IMR-90 (cell line): Measurements from ENCODE around the gene DNAJB2. TPM values are rescaled to one million over a fixed set of nuclear protein-coding genes. Genes with fewer than 3 reads are reported as not detected.

Source experiments
- ATAC-seq: fragments of 200-7000 bp; cut with Tn5 transposase; 2 replicates; pipeline ENCODE4 v1.9.1; 2020; ENCODE audit warnings: low read depth, mild to moderate bottlenecking, moderate library complexity
- BruUV-seq: library from RNA; stranded (reverse); fragments of 400-500 nt; replicated peaks from 2 replicates; lab custom pipeline; 2021; lab: Mats Ljungman, UMichigan
- CTCF ChIA-PET: fragments of 300-600 bp; formaldehyde crosslinking; extraction: SDS; loops from one replicate; lab custom pipeline; 2021; ENCODE audit warnings: antibody characterized with exemption; lab: Yijun Ruan, JAX
- POLR2A ChIA-PET: fragments of 300-600 bp; sonication (Branson Sonifier 250); formaldehyde crosslinking; loops from one replicate; lab custom pipeline; 2022; ENCODE audit warnings: antibody characterized with exemption; ENCODE audit not compliant: unreplicated experiment; lab: Charles Lee
- DNase-seq: peaks from one replicate; pipeline ENCODE4 v3.0.0; 2013
- H2AFZ ChIP-seq: replicated peaks from 2 replicates; pipeline ENCODE3; 2013; ENCODE audit warnings: low read length, mild to moderate bottlenecking; ENCODE audit not compliant: poor library complexity
- H2AK5ac ChIP-seq: 2 replicates; pipeline ENCODE4 v1.6.1; 2013; ENCODE audit warnings: low read depth, low read length, inconsistent platforms
- H2AK9ac ChIP-seq: replicated peaks from 2 replicates; pipeline ENCODE3; 2013; ENCODE audit warnings: mild to moderate bottlenecking, low read depth, low read length, moderate library complexity; ENCODE audit not compliant: poor library complexity
- H2BK120ac ChIP-seq: 2 replicates; pipeline ENCODE4 v1.6.1; 2013; ENCODE audit warnings: low read depth, low read length, inconsistent platforms
- H2BK15ac ChIP-seq: 3 replicates; pipeline ENCODE4 v1.6.1; 2013; ENCODE audit warnings: low read depth, low read length, inconsistent platforms
- H2BK20ac ChIP-seq: 2 replicates; pipeline ENCODE4 v1.6.1; 2013; ENCODE audit warnings: low read depth, mild to moderate bottlenecking, inconsistent platforms, low read length, moderate library complexity
- H2BK5ac ChIP-seq: 2 replicates; pipeline ENCODE4 v1.6.1; 2013; ENCODE audit warnings: mild to moderate bottlenecking, low read depth, low read length, inconsistent platforms; ENCODE audit not compliant: poor library complexity, severe bottlenecking
- H3K14ac ChIP-seq: replicated peaks from 2 replicates; pipeline ENCODE4 v1.6.1; 2013; ENCODE audit warnings: low read depth, low read length, inconsistent platforms
- H3K18ac ChIP-seq: 2 replicates; pipeline ENCODE4 v1.6.1; 2013; ENCODE audit warnings: low read depth, low read length, control low read depth
- H3K23ac ChIP-seq: 2 replicates; pipeline ENCODE4 v1.6.1; 2013; ENCODE audit warnings: low read depth, low read length, inconsistent platforms
- H3K27ac ChIP-seq: 2 replicates; pipeline ENCODE4 v1.5.1; 2013; ENCODE audit warnings: mild to moderate bottlenecking, control low read depth, low read length; ENCODE audit not compliant: insufficient read depth
- H3K27me3 ChIP-seq: 2 replicates; pipeline ENCODE4 v1.6.1; 2013; ENCODE audit warnings: low read length; ENCODE audit not compliant: control insufficient read depth, insufficient read depth
- H3K36me3 ChIP-seq: 2 replicates; pipeline ENCODE4 v1.6.1; 2013; ENCODE audit warnings: low read length, mixed read lengths; ENCODE audit not compliant: control insufficient read depth, insufficient read depth
- H3K4ac ChIP-seq: 2 replicates; pipeline ENCODE4 v1.6.1; 2013; ENCODE audit warnings: low read depth, low read length, inconsistent platforms
- H3K4me1 ChIP-seq: 2 replicates; pipeline ENCODE4 v1.6.1; 2013; ENCODE audit warnings: low read length, mixed read lengths; ENCODE audit not compliant: control insufficient read depth, insufficient read depth
- H3K4me2 ChIP-seq: 2 replicates; pipeline ENCODE4 v1.6.1; 2013; ENCODE audit warnings: low read depth, mild to moderate bottlenecking, control low read depth, low read length, moderate library complexity
- H3K4me3 ChIP-seq: 2 replicates; pipeline ENCODE4 v1.5.1; 2013; ENCODE audit warnings: low read depth, mild to moderate bottlenecking, control low read depth, low read length, moderate library complexity; ENCODE audit not compliant: insufficient read depth
- H3K56ac ChIP-seq: 2 replicates; pipeline ENCODE4 v1.6.1; 2013; ENCODE audit warnings: low read length, inconsistent platforms; ENCODE audit not compliant: insufficient read depth; ENCODE audit errors: extremely low read depth
- H3K79me1 ChIP-seq, 2 experiments: 2 replicates each; pipeline ENCODE4 v1.6.1; 2013; ENCODE audit warnings: low read length in 2 of 2, inconsistent platforms in 1 of 2, low read depth in 1 of 2
- H3K9ac ChIP-seq: 2 replicates; pipeline ENCODE4 v1.6.1; 2013; ENCODE audit warnings: low read depth, low read length, control low read depth
- H3K9me1 ChIP-seq: 2 replicates; pipeline ENCODE4 v1.6.1; 2013; ENCODE audit warnings: low read length, inconsistent platforms; ENCODE audit not compliant: insufficient read depth
- H3K9me3 ChIP-seq: 2 replicates; pipeline ENCODE4 v1.6.1; 2013; ENCODE audit warnings: low read length; ENCODE audit not compliant: control insufficient read depth, insufficient read depth
- H4K20me1 ChIP-seq: 2 replicates; pipeline ENCODE4 v1.6.1; 2013; ENCODE audit warnings: low read length, inconsistent platforms; ENCODE audit not compliant: insufficient read depth
- H4K5ac ChIP-seq: 2 replicates; pipeline ENCODE4 v1.6.1; 2013; ENCODE audit warnings: mild to moderate bottlenecking, low read depth, low read length, control low read depth
- H4K8ac ChIP-seq, 2 experiments: 2 replicates each; pipeline ENCODE4 v1.6.1; 2013; ENCODE audit warnings: low read depth in 2 of 2, low read length in 2 of 2, control low read depth in 1 of 2, inconsistent platforms in 1 of 2
- H4K91ac ChIP-seq: 2 replicates; pipeline ENCODE4 v1.6.1; 2013; ENCODE audit warnings: low read depth, low read length, inconsistent platforms; ENCODE audit not compliant: insufficient read depth
- CEBPB ChIP-seq: IDR thresholded peaks from 2 replicates; pipeline ENCODE4 v1.6.1; 2012; ENCODE audit warnings: low read depth, low read length, improper control_type of control experiment
- SMC3 ChIP-seq: fragments of 150-350 bp; IDR thresholded peaks from 2 replicates; pipeline ENCODE4 v1.6.1; 2016; ENCODE audit warnings: low read depth, mild to moderate bottlenecking, antibody characterized with exemption, low read length, moderate library complexity
- WGBS, 2 experiments: methylation state at CpG; one replicate each; pipeline versions ENCODE4 v1.1.5 to v1.1.7; 2013; ENCODE audit warnings: missing lambda C conversion rate in 2 of 2; ENCODE audit not compliant: insufficient read length in 1 of 2; ENCODE audit errors: extremely low coverage in 2 of 2; 5-methylcytosine and 5-hydroxymethylcytosine counted together
- dilution Hi-C: fragments of 300-500 bp; cut with HindIII; formaldehyde crosslinking; loops from one replicate; pipeline ENCODE4 v1.14.3; 2018; ENCODE audit warnings: low sequenced_read_pairs; ENCODE audit not compliant: unreplicated experiment
- in situ Hi-C: fragments of 300-500 bp; cut with MboI; formaldehyde crosslinking; loops from 3 replicates; pipeline ENCODE4 v1.14.3; 2019; ENCODE audit warnings: low sequenced_read_pairs, inconsistent platforms, mixed read lengths
- intact Hi-C: fragments of 100-400 bp; cut with micrococcal nuclease; formaldehyde crosslinking; loops from 2 replicates; pipeline ENCODE4 v1.10.0; 2022
- polyA plus RNA-seq, 3 experiments: library from polyadenylated mRNA; depleted of rRNA; stranded (reverse); fragments of >200 nt; gene quantifications; 2 replicates each; pipeline ENCODE4 v1.2.3, GENCODE V29; 2012; ENCODE audit warnings: low replicate concordance in 1 of 3
- total RNA-seq: library from RNA; depleted of rRNA; stranded (reverse); fragments of >200 nt; gene quantifications from 2 replicates; pipeline ENCODE4 v1.2.3, GENCODE V29; 2012

Gene DNAJB2
- total and polyA plus RNA-seq, 2 of the 4 experiments (the other 2 are of a cell fraction): 30.6 to 45.8 TPM

GRCh38 chr2:219272995-219273394 lies 6.2 kb upstream of the DNAJB2 start:
- dilution Hi-C loops (no loop called here), in situ Hi-C loops (no loop called here), intact Hi-C loops (no loop called here)
- H3K4ac ChIP-seq: peak overlapping the region; percentile 38
- H4K8ac ChIP-seq: no peak overlapping the region
- no peak overlapping the region for H2AFZ ChIP-seq
- DNase-seq (no peak), ATAC-seq (no peak)
- H3K23ac ChIP-seq: no peak overlapping the region; the same call in 1 of the 2 replicates
- no peak overlapping the region for H2BK20ac ChIP-seq
- no peaks in the 10 kb centered on the region for H3K36me3 ChIP-seq
- H4K91ac ChIP-seq: no peak overlapping the region
- ChIA-PET POLR2A (no interaction called here), CTCF (no interaction called here)
- H3K9ac ChIP-seq: no peak overlapping the region
- no TSS peak for BruUV-seq
- no peak overlapping the region for H3K18ac ChIP-seq
- no peak overlapping the region for H3K56ac ChIP-seq
- H4K20me1 ChIP-seq: no peaks in the 10 kb centered on the region
- H3K27ac ChIP-seq: no peak overlapping the region
- peaks cover 11% of the 10 kb centered on the region for H3K9me1 ChIP-seq
- H2BK15ac ChIP-seq: no peak overlapping the region
- 38% methylated on average over 1 of the region's 2 CpGs; no CpG with 5 or more reads in 1 of the 2 experiments for WGBS, 2 experiments
- peaks cover 7% of the 10 kb centered on the region; the same call in 1 of the 2 replicates for H3K27me3 ChIP-seq
- H3K14ac ChIP-seq: no peak overlapping the region
- no peak overlapping the region for H2BK5ac ChIP-seq
- TF ChIP-seq SMC3: no peak
- TF ChIP-seq CEBPB: no peak
- no peak overlapping the region for H3K4me3 ChIP-seq
- peaks cover 14% of the 10 kb centered on the region for H3K4me1 ChIP-seq
- no peak overlapping the region for H3K4me2 ChIP-seq
- H2BK120ac ChIP-seq: no peak overlapping the region
- no peak overlapping the region for H4K5ac ChIP-seq
- H2AK5ac ChIP-seq: no peak overlapping the region; the same call in 1 of the 2 replicates
- H2AK9ac ChIP-seq: no peak overlapping the region
- no peaks in the 10 kb centered on the region; a peak in 1 of 4 replicates for H3K79me1 ChIP-seq
- no peaks in the 10 kb centered on the region for H3K9me3 ChIP-seq
